DND-41 (cell line): ENCODE results near the gene CMBL.

Experiments used
- ATAC-seq: fragments of 200-7000 bp; cut with Tn5 transposase; 3 replicates; pipeline ENCODE4 v1.9.1; 2021; ENCODE audit warnings: low read depth; ENCODE audit not compliant: insufficient read depth
- DNase-seq: peaks from one replicate; pipeline ENCODE4 v3.0.0-alpha.2; 2020
- H2AFZ ChIP-seq: 2 replicates; pipeline ENCODE4 v1.6.0; 2012; ENCODE audit warnings: low read depth, low read length
- H3K27ac ChIP-seq: 2 replicates; pipeline ENCODE4 v1.5.1; 2012; ENCODE audit warnings: low read length, inconsistent platforms
- H3K27me3 ChIP-seq: fragments of 200-600 bp; sonication (generic); 2 replicates; pipeline ENCODE4 v1.6.0; 2012; ENCODE audit warnings: low read length, mild to moderate bottlenecking, inconsistent platforms; ENCODE audit not compliant: insufficient read depth, poor library complexity
- H3K36me3 ChIP-seq: 2 replicates; pipeline ENCODE4 v1.5.1; 2012; ENCODE audit warnings: low read length, inconsistent platforms; ENCODE audit not compliant: insufficient read depth
- H3K4me1 ChIP-seq: 2 replicates; pipeline ENCODE4 v1.5.1; 2012; ENCODE audit warnings: mild to moderate bottlenecking, low read length; ENCODE audit not compliant: insufficient read depth
- H3K4me2 ChIP-seq: 2 replicates; pipeline ENCODE4 v1.6.0; 2012; ENCODE audit warnings: mild to moderate bottlenecking, moderate library complexity, low read length, inconsistent platforms; ENCODE audit not compliant: insufficient read depth
- H3K4me3 ChIP-seq, 2 experiments: fragments of 200-600 bp in 1 of 2; shearing (Covaris generic) in 1 of 2; 2 replicates each; pipeline ENCODE4 v1.5.1; 2012 to 2016; ENCODE audit warnings: inconsistent platforms in 2 of 2, low read length in 2 of 2, mild to moderate bottlenecking in 2 of 2, low read depth in 1 of 2, moderate library complexity in 1 of 2
- H3K79me2 ChIP-seq: 2 replicates; pipeline ENCODE4 v1.6.0; 2012; ENCODE audit warnings: low read length, inconsistent platforms; ENCODE audit not compliant: insufficient read depth
- H3K9ac ChIP-seq: 2 replicates; pipeline ENCODE4 v1.6.0; 2012; ENCODE audit warnings: low read depth, mild to moderate bottlenecking, inconsistent platforms, low read length, moderate library complexity
- H3K9me3 ChIP-seq: 2 replicates; pipeline ENCODE4 v1.5.1; 2012; ENCODE audit warnings: low read length, moderate library complexity, mild to moderate bottlenecking, inconsistent platforms; ENCODE audit not compliant: insufficient read depth, severe bottlenecking
- H4K20me1 ChIP-seq: 2 replicates; pipeline ENCODE4 v1.6.0; 2012; ENCODE audit warnings: low read length; ENCODE audit not compliant: insufficient read depth
- CTCF ChIP-seq: IDR thresholded peaks from 2 replicates; pipeline ENCODE4 v1.5.1; 2012; ENCODE audit warnings: borderline replicate concordance, low read length, moderate library complexity, mild to moderate bottlenecking; ENCODE audit not compliant: poor library complexity, severe bottlenecking; ENCODE audit errors: extremely low read depth
- EZH2 ChIP-seq: IDR thresholded peaks from 3 replicates; pipeline ENCODE4 v1.6.1; 2012; ENCODE audit warnings: borderline replicate concordance, low read depth, mild to moderate bottlenecking, moderate library complexity, low read length, inconsistent platforms; ENCODE audit not compliant: severe bottlenecking

The CMBL gene

GRCh38 chr5:10353241-10354047 is 45.7 kb upstream of the CMBL start, which contains the start of gene MARCHF6:
Gene MARCHF6, plus strand, starts transcription at chr5:10353695. Its CDS starts 204 bp downstream, at chr5:10353899.
- Histone ChIP-seq H2AFZ (peak within 1 kb of the TSS; percentile 92), H3K79me2 (peaks cover 59% of the 10 kb centered on the region), H3K36me3 (peaks cover 2% of the 10 kb centered on the region; the same call in 1 of the 2 replicates), H3K9ac (peak within 1 kb of the TSS; percentile 85), H4K20me1 (peaks cover 38% of the 10 kb centered on the region; the same call in 1 of the 2 replicates), H3K4me1 (peaks cover 36% of the 10 kb centered on the region), H3K4me2 (peak within 1 kb of the TSS; percentile 88), H3K27ac (peak within 1 kb of the TSS; percentile 91), H3K27me3 (no peaks in the 10 kb centered on the region), H3K4me3 (peak within 1 kb of the TSS; percentile 77), H3K9me3 (no peaks in the 10 kb centered on the region)
- peak; percentile 90 for ATAC-seq
- no peak for TF ChIP-seq EZH2
- TF ChIP-seq CTCF: no peak
- DNase-seq: peak; percentile 93

GRCh38 chr5:10352430-10353240 is 44.9 kb upstream of the CMBL start:
- ATAC-seq (peak; percentile 46), DNase-seq (peak; percentile 37)
- Histone ChIP-seq H3K4me2 (peak overlapping the region; percentile 88), H4K20me1 (peaks cover 31% of the 10 kb centered on the region; the same call in 1 of the 2 replicates), H3K27me3 (no peaks in the 10 kb centered on the region), H3K9me3 (no peaks in the 10 kb centered on the region), H3K9ac (peak overlapping the region; percentile 85), H3K4me3 (peak overlapping the region; percentile 77), H3K79me2 (peaks cover 51% of the 10 kb centered on the region), H2AFZ (peak overlapping the region; percentile 92), H3K4me1 (peaks cover 30% of the 10 kb centered on the region), H3K36me3 (peaks cover 2% of the 10 kb centered on the region; the same call in 1 of the 2 replicates), H3K27ac (peak overlapping the region; percentile 91)
- TF ChIP-seq EZH2 (no peak), CTCF (no peak)

- no peaks in the 10 kb centered on the region for H3K27me3 ChIP-seq
- H2AFZ ChIP-seq: no peak overlapping the region
- DNase-seq: no peak
- H3K4me3 ChIP-seq: no peak overlapping the region
- no peak overlapping the region for H3K27ac ChIP-seq
- peaks cover 24% of the 10 kb centered on the region; the same call in 1 of the 2 replicates for H4K20me1 ChIP-seq
- H3K4me1 ChIP-seq: peaks cover 25% of the 10 kb centered on the region
- 0 out of 2 replicates have a peak overlapping the region, but pooled peaks have one; percentile 88 for H3K4me2 ChIP-seq
- peaks cover 2% of the 10 kb centered on the region; the same call in 1 of the 2 replicates for H3K36me3 ChIP-seq
- no peak for ATAC-seq
- no peak for TF ChIP-seq EZH2
- TF ChIP-seq CTCF: no peak
- H3K79me2 ChIP-seq: peaks cover 43% of the 10 kb centered on the region
- no peak overlapping the region for H3K9ac ChIP-seq
- no peaks in the 10 kb centered on the region for H3K9me3 ChIP-seq
Observed at GRCh38 chr5:10351919-10352318, 44.2 kb upstream of the CMBL start.
